CD4-positive, alpha-beta T cell (primary cell): ENCODE results near the gene ALOX12B. TPM values are rescaled to one million over a fixed set of nuclear protein-coding genes. Genes with fewer than 3 reads are reported as not detected.

Source experiments
- ATAC-seq: fragments of 200-7000 bp; cut with Tn5 transposase; one replicate; pipeline ENCODE4 v1.10.0; 2022; ENCODE audit warnings: mild to moderate bottlenecking; ENCODE audit not compliant: poor library complexity
- CTCF ChIA-PET: fragments of 350-600 bp; sonication (Branson Sonifier 250); formaldehyde crosslinking; loops from one replicate; lab custom pipeline; 2021; ENCODE audit warnings: antibody characterized with exemption, inconsistent platforms; lab: Charles Lee
- POLR2A ChIA-PET: fragments of 350-600 bp; sonication (Branson Sonifier 250); formaldehyde crosslinking; loops from one replicate; lab custom pipeline; 2021; ENCODE audit warnings: antibody characterized with exemption, inconsistent platforms; lab: Charles Lee
- DNase-seq, 14 experiments: peaks; one replicate each; pipeline ENCODE4 v3.0.0-alpha.2; 2013 to 2020; ENCODE audit warnings: mixed read lengths in 2 of 14
- H3K27ac ChIP-seq, 2 donors: one replicate each; pipeline versions ENCODE4 v1.5.1 to v1.7.0; 2013; ENCODE audit warnings: low read length in 2 of 2, low read depth in 1 of 2, mild to moderate bottlenecking in 1 of 2
- H3K27me3 ChIP-seq, 2 experiments: 1 replicate in 1 of 2; 2 replicates in 1 of 2; pipeline versions ENCODE4 v1.6.1 to v1.7.0; 2013; ENCODE audit warnings: low read length in 2 of 2, control low read depth in 1 of 2, mild to moderate bottlenecking in 1 of 2, moderate library complexity in 1 of 2; ENCODE audit not compliant: insufficient read depth in 2 of 2, control insufficient read depth in 1 of 2
- H3K36me3 ChIP-seq: one replicate; pipeline ENCODE4 v1.6.1; 2013; ENCODE audit warnings: low read length, control low read depth; ENCODE audit not compliant: insufficient read depth
- H3K4me1 ChIP-seq: one replicate; pipeline ENCODE4 v1.6.1; 2013; ENCODE audit warnings: low read length, control low read depth; ENCODE audit not compliant: insufficient read depth
- H3K4me3 ChIP-seq: one replicate; pipeline ENCODE4 v1.5.1; 2013; ENCODE audit warnings: mild to moderate bottlenecking, low read length, moderate library complexity
- H3K9me3 ChIP-seq, 2 experiments: 1 replicate in 1 of 2; 2 replicates in 1 of 2; pipeline versions ENCODE4 v1.6.1 to v1.7.0; 2013; ENCODE audit warnings: low read length in 2 of 2, mild to moderate bottlenecking in 2 of 2, control low read depth in 1 of 2, moderate library complexity in 1 of 2; ENCODE audit not compliant: control insufficient read depth in 1 of 2, insufficient read depth in 1 of 2
- H3K27ac Mint-ChIP-seq: one replicate; pipeline ENCODE4 v1.8.0; 2020; ENCODE audit warnings: mixed read lengths
- H3K27me3 Mint-ChIP-seq: one replicate; pipeline ENCODE4 v1.8.0; 2021; ENCODE audit warnings: mixed read lengths
- H3K36me3 Mint-ChIP-seq: one replicate; pipeline ENCODE4 v1.8.0; 2021; ENCODE audit warnings: low read depth, mixed read lengths
- H3K4me1 Mint-ChIP-seq: one replicate; pipeline ENCODE4 v1.8.0; 2021; ENCODE audit warnings: low read depth, mixed read lengths
- H3K4me3 Mint-ChIP-seq: one replicate; pipeline ENCODE4 v1.8.0; 2020; ENCODE audit warnings: mild to moderate bottlenecking, mixed read lengths
- H3K9me3 Mint-ChIP-seq: one replicate; pipeline ENCODE4 v1.8.0; 2020; ENCODE audit warnings: mixed read lengths
- CTCF ChIP-seq: fragments of 200-600 bp; IDR thresholded peaks from one replicate; pipeline ENCODE4 v1.8.0; 2022; ENCODE audit warnings: antibody characterized with exemption, mild to moderate bottlenecking
- intact Hi-C, 2 experiments: fragments of 100-400 bp; cut with DNase I in 1 of 2; cut with micrococcal nuclease in 1 of 2; formaldehyde crosslinking; loops; one replicate each; pipeline versions ENCODE4 v1.15.1 to v1.9.0; 2023 to 2025; cut with DNase I, micrococcal nuclease
- total RNA-seq, 174 experiments: library from RNA in 2 of 174; stranded (reverse) in 2 of 174; gene quantifications; one replicate each; pipeline ENCODE4 v1.2.3 and lab custom pipeline; 2021 to 2026

The ALOX12B gene
- total RNA-seq, 2 experiments from 2014 or later, result 0.41 TPM; not detected in 1

- no peaks in the 10 kb centered on the region for H3K27me3 ChIP-seq
Observed at GRCh38 chr17:8046306-8046928, 41.1 kb downstream of the ALOX12B start.

GRCh38 chr17:8044819-8045810, 42.4 kb downstream of the ALOX12B start:
- Histone ChIP-seq H3K36me3 (no peaks in the 10 kb centered on the region), H3K27ac (no peak overlapping the region), H3K4me3 (no peak overlapping the region), H3K27me3 (peaks cover 2% of the 10 kb centered on the region in 2 experiments), H3K4me1 (no peaks in the 10 kb centered on the region), H3K9me3 (no peaks in the 10 kb centered on the region)
- DNase-seq, result no peak
- Mint-ChIP-seq H3K27ac (no peak overlapping the region), H3K4me1 (no peaks in the 10 kb centered on the region), H3K27me3 (peaks cover 16% of the 10 kb centered on the region), H3K4me3 (no peak overlapping the region), H3K36me3 (no peaks in the 10 kb centered on the region), H3K9me3 (no peaks in the 10 kb centered on the region)
- ATAC-seq, result no peak
- ChIA-PET POLR2A (no interaction called here), CTCF (no interaction called here)
- intact Hi-C loops, result loop anchor here (5.0 kb wide), 2 partner anchors 133 to 183 kb away; no protein-coding TSS in a partner anchor
- TF ChIP-seq CTCF, result no peak

More at GRCh38 chr17:8046306-8046928, 41.1 kb downstream of the ALOX12B start:
- DNase-seq, result no peak
- no peaks in the 10 kb centered on the region for H3K4me1 ChIP-seq
- POLR2A ChIA-PET, result no interaction called here
- Mint-ChIP-seq H3K36me3 (no peaks in the 10 kb centered on the region), H3K4me3 (no peak overlapping the region), H3K27me3 (peaks cover 3% of the 10 kb centered on the region), H3K27ac (no peak overlapping the region), H3K9me3 (no peaks in the 10 kb centered on the region), H3K4me1 (no peaks in the 10 kb centered on the region)
- H3K4me3 ChIP-seq, result no peak overlapping the region
- H3K36me3 ChIP-seq, result no peaks in the 10 kb centered on the region
- CTCF ChIA-PET, result no interaction called here
- H3K27ac ChIP-seq, result no peak overlapping the region
- intact Hi-C loops, result no loop called here
- TF ChIP-seq CTCF, result no peak
- no peak for ATAC-seq
- H3K9me3 ChIP-seq, result no peaks in the 10 kb centered on the region

GRCh38 chr17:8041979-8042378, 45.5 kb downstream of the ALOX12B start:
- Mint-ChIP-seq H3K9me3 (no peaks in the 10 kb centered on the region), H3K4me1 (peaks cover 4% of the 10 kb centered on the region), H3K36me3 (no peaks in the 10 kb centered on the region), H3K4me3 (no peak overlapping the region), H3K27ac (no peak overlapping the region), H3K27me3 (peaks cover 40% of the 10 kb centered on the region)
- H3K4me3 ChIP-seq, result no peak overlapping the region
- no peaks in the 10 kb centered on the region for H3K36me3 ChIP-seq
- no peaks in the 10 kb centered on the region for H3K9me3 ChIP-seq
- H3K27ac ChIP-seq, result no peak overlapping the region
- H3K4me1 ChIP-seq, result peaks cover 4% of the 10 kb centered on the region
- peaks cover 11 to 21% of the 10 kb centered on the region in 2 experiments for H3K27me3 ChIP-seq
- ATAC-seq (no peak), DNase-seq (no peak)
- no peak for TF ChIP-seq CTCF
- ChIA-PET CTCF (interaction anchor here (0.7 to 1.7 kb wide), 8 partner anchors 11 to 353 kb away, joined by 3 to 8 read pairs (median 5); partner anchors contain the start of genes RNF227 and WRAP53), POLR2A (interaction anchor here (1.0 to 1.7 kb wide), 4 partner anchors 126 to 354 kb away, joined by 3 to 4 read pairs (median 4); partner anchors contain the start of genes NAA38, RNF227, TP53 and WRAP53)
- intact Hi-C loops, result loop anchor here (1.0 to 5.0 kb wide), 4 partner anchors 130 to 299 kb away; no protein-coding TSS in a partner anchor
